Parathyroid adenoma (tissue), 2 donors: Measurements from ENCODE around the gene TMEM140.
"Not testable (repeated sequence)": the region's sequence is repeated elsewhere in the genome, so short reads cannot be mapped to it uniquely, and the experiment has no call there.

Experiments
- H2AFZ ChIP-seq: fragments of 300-600 bp; sonication (generic); one replicate; pipeline ENCODE4 v1.7.0; 2017; ENCODE audit warnings: antibody characterized with exemption, mild to moderate bottlenecking
- H3K27ac ChIP-seq: fragments of 300-600 bp; sonication (generic); one replicate; pipeline ENCODE4 v1.7.0; 2017
- H3K27me3 ChIP-seq: fragments of 300-600 bp; sonication (generic); one replicate; pipeline ENCODE4 v1.7.0; 2017; ENCODE audit warnings: low read length; ENCODE audit not compliant: control insufficient read depth, insufficient read depth
- H3K36me3 ChIP-seq: fragments of 300-600 bp; sonication (generic); one replicate; pipeline ENCODE4 v1.7.0; 2017; ENCODE audit warnings: low read length; ENCODE audit not compliant: control insufficient read depth, insufficient read depth
- H3K4me1 ChIP-seq: fragments of 300-600 bp; sonication (generic); one replicate; pipeline ENCODE4 v1.7.0; 2017; ENCODE audit warnings: control low read depth
- H3K4me2 ChIP-seq: fragments of 300-600 bp; sonication (generic); one replicate; pipeline ENCODE4 v1.7.0; 2017; ENCODE audit warnings: low read length
- H3K4me3 ChIP-seq: fragments of 300-600 bp; sonication (generic); one replicate; pipeline ENCODE4 v1.7.0; 2017; ENCODE audit warnings: low read depth, low read length
- H3K79me2 ChIP-seq: fragments of 300-600 bp; sonication (generic); one replicate; pipeline ENCODE4 v1.7.0; 2017; ENCODE audit warnings: control low read depth
- H3K9ac ChIP-seq: fragments of 300-600 bp; sonication (generic); one replicate; pipeline ENCODE4 v1.7.0; 2017; ENCODE audit warnings: mild to moderate bottlenecking
- H3K9me3 ChIP-seq: fragments of 300-600 bp; sonication (generic); one replicate; pipeline ENCODE4 v1.7.0; 2017; ENCODE audit warnings: low read length; ENCODE audit not compliant: control insufficient read depth
- TF ChIP-seq, protein P1 (sequence below): fragments of 300-600 bp; sonication (generic); IDR thresholded peaks from one replicate; pipeline ENCODE4 v1.7.0; 2017; ENCODE audit warnings: antibody characterized with exemption, mild to moderate bottlenecking
- donor health status: primary hyperparathyroidism.

Gene TMEM140

DNA sequence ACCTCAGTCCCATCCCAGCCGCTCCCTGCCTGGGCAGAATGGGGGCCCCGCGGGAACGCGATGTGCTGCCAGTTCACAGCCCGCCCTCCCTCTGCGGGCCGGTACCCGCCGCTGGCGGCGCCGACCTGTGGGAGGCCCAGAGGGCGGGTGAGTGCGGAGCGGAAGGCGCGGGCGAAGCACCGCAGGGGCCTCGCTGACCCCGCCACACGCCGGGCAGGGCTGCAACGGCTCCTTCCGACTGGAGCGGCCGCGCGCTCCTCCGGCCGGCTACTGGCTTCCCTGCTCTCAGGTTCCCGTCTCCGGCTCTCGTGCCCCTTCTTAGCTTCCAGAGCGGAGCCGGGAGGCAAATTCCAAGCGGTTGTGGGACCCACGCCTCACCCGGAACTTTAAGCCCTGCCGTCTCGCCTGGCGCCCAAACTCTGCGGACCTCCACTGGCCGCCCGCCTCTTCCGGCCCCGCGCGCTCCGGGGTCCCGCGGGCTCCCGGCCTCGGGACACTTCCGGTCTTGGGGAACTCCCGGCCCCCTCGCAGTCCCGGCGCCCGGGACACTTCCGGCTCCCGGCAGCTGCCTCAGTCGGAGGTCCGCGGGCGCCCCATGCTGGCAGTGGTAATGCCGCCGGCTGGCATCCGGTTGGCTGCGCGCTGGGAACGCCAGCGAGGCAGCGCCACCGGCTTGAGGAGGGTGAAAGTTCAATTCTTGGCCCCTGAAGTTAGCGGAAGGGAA, 22.6 kb downstream of the TMEM140 start, which contains the start of gene CYREN:
Gene CYREN, minus strand, starts transcription at position 434 of the 724 bp plus-strand sequence. CDS start 1,785 bp downstream, outside the sequence.
- Histone ChIP-seq H3K27me3 (no peaks in the 10 kb centered on the region), H3K4me3 (peak within 1 kb of the TSS; percentile 76), H3K79me2 (peaks cover 5% of the 10 kb centered on the region), H2AFZ (peak within 1 kb of the TSS; percentile 92), H3K9me3 (no peaks in the 10 kb centered on the region), H3K4me1 (peaks cover 12% of the 10 kb centered on the region), H3K9ac (peak within 1 kb of the TSS; percentile 73), H3K4me2 (peak within 1 kb of the TSS; percentile 92), H3K27ac (peak within 1 kb of the TSS; percentile 81), H3K36me3 (no peaks in the 10 kb centered on the region)
- TF ChIP-seq, protein P1, sequence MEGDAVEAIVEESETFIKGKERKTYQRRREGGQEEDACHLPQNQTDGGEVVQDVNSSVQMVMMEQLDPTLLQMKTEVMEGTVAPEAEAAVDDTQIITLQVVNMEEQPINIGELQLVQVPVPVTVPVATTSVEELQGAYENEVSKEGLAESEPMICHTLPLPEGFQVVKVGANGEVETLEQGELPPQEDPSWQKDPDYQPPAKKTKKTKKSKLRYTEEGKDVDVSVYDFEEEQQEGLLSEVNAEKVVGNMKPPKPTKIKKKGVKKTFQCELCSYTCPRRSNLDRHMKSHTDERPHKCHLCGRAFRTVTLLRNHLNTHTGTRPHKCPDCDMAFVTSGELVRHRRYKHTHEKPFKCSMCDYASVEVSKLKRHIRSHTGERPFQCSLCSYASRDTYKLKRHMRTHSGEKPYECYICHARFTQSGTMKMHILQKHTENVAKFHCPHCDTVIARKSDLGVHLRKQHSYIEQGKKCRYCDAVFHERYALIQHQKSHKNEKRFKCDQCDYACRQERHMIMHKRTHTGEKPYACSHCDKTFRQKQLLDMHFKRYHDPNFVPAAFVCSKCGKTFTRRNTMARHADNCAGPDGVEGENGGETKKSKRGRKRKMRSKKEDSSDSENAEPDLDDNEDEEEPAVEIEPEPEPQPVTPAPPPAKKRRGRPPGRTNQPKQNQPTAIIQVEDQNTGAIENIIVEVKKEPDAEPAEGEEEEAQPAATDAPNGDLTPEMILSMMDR: peak; percentile 94

DNA sequence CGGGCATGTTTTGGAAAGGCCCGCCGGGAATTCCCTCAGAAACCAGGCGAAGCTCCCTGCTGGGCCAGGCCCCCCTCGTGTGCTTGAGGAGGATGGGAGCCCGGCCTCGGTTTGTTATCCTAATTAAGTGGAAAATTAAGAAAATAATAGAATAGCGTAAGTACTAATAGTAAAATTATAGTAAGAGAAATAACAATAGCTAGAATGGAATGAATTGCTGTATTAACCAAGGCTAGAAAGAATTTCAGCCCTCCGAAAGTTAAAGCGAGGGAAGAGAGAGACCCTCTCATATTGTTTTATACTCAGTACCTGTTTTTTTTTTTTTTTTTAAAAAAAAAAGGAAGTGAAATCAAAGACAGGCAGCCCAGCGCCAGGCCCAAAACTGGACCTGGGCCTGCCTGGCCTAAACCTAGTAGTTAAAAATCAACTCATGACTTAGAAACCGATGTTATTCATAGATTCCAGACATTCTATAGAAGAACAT, 23.2 kb downstream of the TMEM140 start:
- Histone ChIP-seq H3K4me3 (peak overlapping the region; percentile 76), H3K4me2 (peak overlapping the region; percentile 92), H2AFZ (peak overlapping the region; percentile 92), H3K27ac (peak overlapping the region; percentile 81), H3K4me1 (peaks cover 12% of the 10 kb centered on the region), H3K9ac (peak overlapping the region; percentile 73)
- not testable (repeated sequence) for H3K79me2 ChIP-seq, H3K27me3 ChIP-seq, H3K9me3 ChIP-seq, H3K36me3 ChIP-seq

DNA sequence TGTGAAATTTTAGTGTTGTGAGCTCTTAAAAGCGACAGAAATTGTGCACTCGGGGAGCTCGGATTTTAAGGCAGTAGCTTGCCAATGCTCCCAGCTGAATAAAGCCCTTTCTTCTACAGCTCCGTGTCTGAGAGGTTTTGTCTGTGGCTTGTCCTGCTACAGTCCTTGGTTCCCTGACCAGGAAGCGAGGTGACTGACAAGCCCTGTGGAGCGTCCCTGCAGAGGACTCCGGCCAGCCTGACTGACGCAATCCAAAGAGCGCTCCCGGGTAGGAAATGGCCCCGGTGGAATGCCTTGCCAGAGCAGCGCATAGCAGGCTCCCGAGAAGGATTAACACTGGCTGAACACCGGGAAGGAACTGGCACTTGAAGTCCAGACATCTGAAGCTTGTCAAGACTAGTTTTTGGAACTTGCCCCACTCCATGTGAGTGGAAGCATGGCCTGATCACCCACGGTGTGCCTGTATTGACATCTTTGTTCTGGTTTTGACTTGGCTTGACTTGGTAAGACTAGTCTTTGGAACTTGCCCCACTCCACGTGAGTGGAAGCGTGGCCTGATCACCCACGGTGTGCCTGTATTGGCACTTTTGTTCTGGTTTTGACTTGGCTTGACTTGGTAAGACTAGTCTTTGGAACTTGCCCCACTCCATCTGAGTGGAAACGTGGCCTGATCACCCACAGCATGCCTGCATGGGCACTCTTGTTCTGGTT, 23.9 kb downstream of the TMEM140 start:
- not testable (repeated sequence) for H3K36me3 ChIP-seq, H3K9me3 ChIP-seq, H3K4me2 ChIP-seq, H3K79me2 ChIP-seq, H3K4me3 ChIP-seq, H3K9ac ChIP-seq, H3K27me3 ChIP-seq
- Histone ChIP-seq H2AFZ (peak overlapping the region; percentile 92), H3K4me1 (peaks cover 12% of the 10 kb centered on the region), H3K27ac (peak overlapping the region; percentile 81)

DNA sequence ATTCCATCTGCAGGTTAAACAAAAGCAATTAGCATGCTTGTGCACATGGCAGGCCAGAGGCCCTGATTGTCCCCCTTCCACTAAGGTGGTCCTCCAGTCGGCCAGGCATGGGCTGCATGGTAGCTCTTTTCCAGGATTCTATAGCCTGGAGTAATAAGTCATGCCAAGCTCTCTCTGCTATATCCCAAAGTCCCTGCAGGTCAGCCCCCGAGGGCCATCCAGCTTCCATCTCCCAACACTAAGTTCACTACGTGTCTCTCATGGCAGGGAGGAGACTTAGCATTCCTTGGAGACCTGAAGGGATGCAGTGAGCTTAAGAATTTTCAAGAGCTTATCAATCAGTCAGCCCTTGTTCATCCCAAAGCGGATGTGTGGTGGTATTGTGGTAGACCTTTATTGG, 26.0 kb downstream of the TMEM140 start:
- not testable (repeated sequence) for H3K36me3 ChIP-seq, H3K9me3 ChIP-seq, H3K27me3 ChIP-seq, H3K4me1 ChIP-seq, H3K4me2 ChIP-seq, H3K4me3 ChIP-seq, H2AFZ ChIP-seq, H3K9ac ChIP-seq, H3K79me2 ChIP-seq, H3K27ac ChIP-seq

DNA sequence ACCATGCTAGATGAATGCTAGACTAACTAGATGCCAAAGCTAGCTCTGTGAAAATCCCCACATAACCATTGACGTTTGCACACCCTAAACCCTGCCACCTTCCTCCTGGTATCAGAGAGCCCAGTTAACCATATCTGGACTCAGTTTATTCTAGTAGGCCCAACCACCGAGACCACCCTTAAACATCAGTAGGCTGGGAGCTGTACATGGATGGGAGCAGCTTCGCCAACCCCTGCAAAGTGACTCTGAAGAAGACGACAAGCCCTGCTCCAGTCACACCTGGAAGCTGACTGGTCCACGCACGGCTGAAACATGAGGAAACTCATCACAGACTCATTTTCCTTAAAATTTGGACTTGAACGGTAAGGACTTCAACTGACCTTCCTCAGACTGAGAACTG, 27.1 kb downstream of the TMEM140 start:
- H3K27ac ChIP-seq: no peak overlapping the region
- no peaks in the 10 kb centered on the region for H3K4me1 ChIP-seq
- H3K4me2 ChIP-seq: no peak overlapping the region
- TF ChIP-seq, protein P1: no peak
- no peaks in the 10 kb centered on the region for H3K36me3 ChIP-seq
- no peaks in the 10 kb centered on the region for H3K27me3 ChIP-seq
- H3K4me3 ChIP-seq: no peak overlapping the region
- H3K79me2 ChIP-seq: no peaks in the 10 kb centered on the region
- H3K9me3 ChIP-seq: no peaks in the 10 kb centered on the region
- no peak overlapping the region for H2AFZ ChIP-seq
- H3K9ac ChIP-seq: no peak overlapping the region

DNA sequence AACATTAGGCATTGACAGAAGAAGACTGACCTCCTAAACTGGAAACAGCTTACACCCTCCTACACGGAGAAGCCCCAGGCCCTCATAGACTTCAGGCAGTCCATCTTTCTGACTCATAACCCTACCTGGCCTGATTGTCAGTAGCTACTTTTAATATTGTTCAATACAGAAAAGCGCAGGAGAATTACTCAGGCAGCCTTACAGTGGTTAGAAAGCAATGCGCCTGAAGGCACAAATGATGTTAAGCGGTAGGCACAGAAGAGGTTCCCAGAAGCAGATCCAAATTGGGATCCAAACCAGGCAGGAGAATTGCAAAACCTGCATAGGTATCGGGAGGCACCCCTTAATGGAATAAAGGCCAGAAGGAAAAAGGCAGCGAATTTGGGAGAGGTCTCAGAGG, 28.1 kb downstream of the TMEM140 start:
- TF ChIP-seq, protein P1: no peak
- H3K4me1 ChIP-seq: no peaks in the 10 kb centered on the region
- H3K9me3 ChIP-seq: no peaks in the 10 kb centered on the region
- H3K79me2 ChIP-seq: no peaks in the 10 kb centered on the region
- H3K27ac ChIP-seq: no peak overlapping the region
- H3K4me2 ChIP-seq: no peak overlapping the region
- H3K9ac ChIP-seq: no peak overlapping the region
- no peak overlapping the region for H2AFZ ChIP-seq
- H3K4me3 ChIP-seq: no peak overlapping the region
- H3K27me3 ChIP-seq: no peaks in the 10 kb centered on the region
- no peaks in the 10 kb centered on the region for H3K36me3 ChIP-seq
